C4-2B (cell line): Measurements from ENCODE around the gene PTRH1.
A peak's percentile ranks its signal among the peaks of the same experiment; 100 is the strongest.

Experiments used
- H3K27ac ChIP-seq: fragments of 450-650 bp; 2 replicates; pipeline ENCODE4 v1.5.1; 2017
- ZFX ChIP-seq: fragments of 450-650 bp; IDR thresholded peaks from 2 replicates; pipeline ENCODE4 v1.6.1; 2017
- TF ChIP-seq, protein P1 (sequence below): fragments of 450-650 bp; conservative IDR thresholded peaks from 2 replicates; pipeline ENCODE4 v1.5.1; 2017; ENCODE audit warnings: mild to moderate bottlenecking

Gene PTRH1

DNA sequence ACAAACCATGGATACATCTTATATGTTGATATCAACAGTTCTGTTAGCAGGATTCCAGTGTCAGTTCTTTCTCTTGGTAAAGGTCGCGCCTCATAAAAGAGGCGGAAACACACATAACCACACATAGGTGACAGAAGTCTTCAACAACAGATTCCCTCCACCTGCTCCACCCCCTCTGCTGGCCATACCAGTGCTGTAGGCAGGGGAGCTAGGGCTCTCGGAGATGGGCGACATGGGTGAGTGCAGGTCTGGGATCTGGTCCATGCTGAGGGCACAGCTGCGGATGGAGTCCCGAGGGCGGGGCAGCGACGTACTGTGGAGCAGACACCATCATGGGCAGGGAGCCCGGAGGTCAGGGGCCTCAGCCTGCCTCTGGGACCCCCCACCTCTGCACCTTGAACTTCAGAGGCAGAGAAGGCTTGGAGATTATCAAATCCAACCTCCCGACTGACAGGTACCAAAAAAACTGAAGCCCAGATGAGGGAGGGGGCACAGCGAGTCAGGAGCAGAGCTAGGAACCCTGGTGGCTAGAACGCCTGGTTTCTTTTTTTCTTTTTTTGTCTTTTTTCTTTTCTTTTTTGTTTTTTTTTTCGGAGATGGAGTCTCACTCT lies 31.6 kb upstream of the PTRH1 start:
- H3K27ac ChIP-seq: no peak overlapping the region
- TF ChIP-seq ZFX: no peak
- TF ChIP-seq, protein P1, sequence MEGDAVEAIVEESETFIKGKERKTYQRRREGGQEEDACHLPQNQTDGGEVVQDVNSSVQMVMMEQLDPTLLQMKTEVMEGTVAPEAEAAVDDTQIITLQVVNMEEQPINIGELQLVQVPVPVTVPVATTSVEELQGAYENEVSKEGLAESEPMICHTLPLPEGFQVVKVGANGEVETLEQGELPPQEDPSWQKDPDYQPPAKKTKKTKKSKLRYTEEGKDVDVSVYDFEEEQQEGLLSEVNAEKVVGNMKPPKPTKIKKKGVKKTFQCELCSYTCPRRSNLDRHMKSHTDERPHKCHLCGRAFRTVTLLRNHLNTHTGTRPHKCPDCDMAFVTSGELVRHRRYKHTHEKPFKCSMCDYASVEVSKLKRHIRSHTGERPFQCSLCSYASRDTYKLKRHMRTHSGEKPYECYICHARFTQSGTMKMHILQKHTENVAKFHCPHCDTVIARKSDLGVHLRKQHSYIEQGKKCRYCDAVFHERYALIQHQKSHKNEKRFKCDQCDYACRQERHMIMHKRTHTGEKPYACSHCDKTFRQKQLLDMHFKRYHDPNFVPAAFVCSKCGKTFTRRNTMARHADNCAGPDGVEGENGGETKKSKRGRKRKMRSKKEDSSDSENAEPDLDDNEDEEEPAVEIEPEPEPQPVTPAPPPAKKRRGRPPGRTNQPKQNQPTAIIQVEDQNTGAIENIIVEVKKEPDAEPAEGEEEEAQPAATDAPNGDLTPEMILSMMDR: no peak

DNA sequence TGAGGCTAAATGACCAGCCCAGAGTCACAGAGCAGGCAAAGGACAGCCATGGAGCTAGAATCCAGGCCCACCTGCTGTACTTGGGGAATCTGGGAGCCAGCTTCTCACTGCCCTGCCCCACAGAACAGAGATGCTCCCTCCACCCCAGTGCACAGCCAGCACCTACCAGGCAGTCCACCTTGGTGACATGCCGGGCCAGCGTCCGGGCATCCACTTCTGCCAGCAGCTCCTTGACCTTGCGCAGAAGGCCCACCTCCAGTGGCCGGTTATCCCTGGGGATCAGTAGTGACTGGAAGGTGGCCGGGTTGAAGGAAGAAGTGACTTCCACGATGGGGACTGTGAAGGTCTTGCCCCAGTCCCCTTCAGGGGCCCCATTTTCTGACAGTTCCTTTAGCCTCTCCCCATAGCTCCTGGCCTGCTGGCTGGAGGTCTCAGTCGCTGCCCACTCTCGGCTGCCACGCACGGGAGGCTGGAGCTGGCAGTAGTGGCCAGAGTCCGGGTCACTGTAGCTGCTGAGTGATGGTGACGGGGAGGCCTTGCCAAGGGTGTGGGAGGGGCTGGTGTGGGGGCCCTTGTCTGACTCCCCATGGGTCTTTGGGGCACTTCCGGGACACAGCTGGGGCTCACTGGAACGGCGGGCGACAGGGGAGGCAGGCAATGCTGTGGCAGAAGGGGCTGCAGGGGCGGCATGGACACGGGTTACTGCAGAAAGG lies 29.1 kb upstream of the PTRH1 start:
- TF ChIP-seq, protein P1: no peak
- no peak for TF ChIP-seq ZFX
- no peak overlapping the region for H3K27ac ChIP-seq

DNA sequence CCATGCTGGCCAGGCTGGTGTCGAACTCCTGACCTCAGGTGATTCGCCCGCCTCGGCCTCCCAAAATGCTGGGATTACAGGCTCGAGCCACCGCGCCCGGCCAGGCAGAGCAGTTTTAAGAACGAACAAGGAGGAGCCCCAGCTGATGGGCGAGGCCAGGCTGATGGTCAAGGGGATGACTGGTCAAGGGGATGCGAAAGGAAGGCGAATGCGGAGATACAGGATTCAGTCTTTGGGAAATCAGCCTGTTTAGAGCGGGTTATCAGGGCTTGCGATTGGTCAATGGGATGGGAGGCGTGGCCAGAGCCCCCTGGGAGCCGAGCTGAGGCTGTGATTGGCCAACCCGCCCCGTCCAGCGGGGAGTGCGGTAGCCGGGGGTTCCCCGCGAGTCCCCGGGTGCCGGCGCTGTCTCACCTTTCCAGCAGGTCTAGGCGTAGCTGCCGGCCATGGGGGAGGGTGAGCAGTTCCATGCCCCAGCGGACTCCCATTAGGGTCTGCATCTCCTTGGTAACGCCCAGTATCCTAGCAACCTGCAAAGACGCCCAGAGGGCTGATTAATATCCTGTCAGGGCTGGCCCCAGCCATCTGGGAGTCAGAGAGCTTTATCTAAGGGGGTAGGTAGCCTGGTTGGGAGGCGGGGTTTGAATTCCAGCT lies 27.1 kb upstream of the PTRH1 start:
- TF ChIP-seq, protein P1: no peak
- TF ChIP-seq ZFX: no peak
- no peak overlapping the region for H3K27ac ChIP-seq

DNA sequence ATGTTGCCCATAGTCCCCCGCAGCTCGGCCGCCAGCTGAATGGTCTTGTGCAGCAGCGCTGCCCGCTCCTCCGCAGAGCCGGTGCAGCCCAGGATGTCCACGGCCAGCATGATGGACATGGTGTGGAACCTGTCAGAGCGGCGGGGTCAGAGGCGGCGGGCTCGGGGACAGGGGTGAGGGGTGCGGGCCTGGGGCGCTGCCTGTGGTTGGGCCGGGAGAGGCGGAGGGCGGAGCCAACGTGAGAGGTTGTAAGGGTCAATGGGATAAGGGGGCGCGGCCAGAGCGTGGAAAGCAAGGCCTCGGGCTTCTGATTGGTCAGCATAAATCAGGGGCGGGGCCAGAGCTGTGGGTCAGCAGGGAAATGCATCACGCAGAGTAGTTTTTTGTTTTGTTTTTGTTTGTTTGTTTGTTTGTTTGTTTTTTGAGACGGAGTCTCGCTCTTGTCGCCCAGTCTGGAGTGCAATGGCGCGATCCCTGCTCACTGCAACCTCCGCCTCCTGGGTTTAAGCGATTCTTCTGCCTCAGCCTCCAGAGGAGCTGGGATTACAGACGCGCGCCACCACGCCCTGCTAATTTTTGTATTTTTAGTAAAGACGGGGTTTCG lies 26.5 kb upstream of the PTRH1 start:
- TF ChIP-seq, protein P1: no peak
- TF ChIP-seq ZFX: no peak
- no peak overlapping the region for H3K27ac ChIP-seq

DNA sequence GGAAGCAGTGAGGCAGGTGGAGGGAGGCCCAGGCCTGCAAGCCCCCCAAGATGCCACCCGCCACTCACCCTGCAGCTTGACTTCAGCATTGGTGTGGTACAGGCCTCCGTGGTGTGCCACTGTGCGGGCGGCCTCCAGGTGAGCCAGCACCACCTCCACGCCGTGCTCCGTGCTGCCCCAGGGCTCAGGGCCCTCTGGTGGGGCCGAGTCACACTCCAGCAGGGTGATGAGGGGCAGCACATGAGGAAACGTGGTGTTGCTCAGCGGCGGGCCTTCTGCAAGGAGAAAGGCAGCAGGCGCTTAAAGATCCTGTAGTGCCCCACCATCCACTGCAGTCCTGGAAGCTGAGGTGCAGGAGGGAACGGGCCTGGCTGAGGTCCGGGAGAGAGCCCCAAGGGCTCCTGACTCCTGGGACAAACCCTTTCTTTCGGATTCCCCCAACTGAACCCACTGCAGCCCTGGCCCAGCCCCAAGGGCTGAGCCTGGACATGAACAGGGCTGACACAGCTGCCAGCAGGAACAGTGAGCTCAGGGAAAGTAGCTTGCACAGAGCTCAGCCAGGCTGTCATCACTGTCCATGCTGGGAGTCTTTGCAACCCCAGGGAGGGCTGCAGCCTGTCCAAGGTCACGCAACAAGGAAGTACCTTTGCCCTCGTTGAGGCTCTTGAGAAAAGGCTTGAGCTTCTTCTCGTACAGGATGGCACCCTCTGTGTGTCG lies 24.3 kb upstream of the PTRH1 start:
- TF ChIP-seq, protein P1: no peak
- TF ChIP-seq ZFX: no peak

DNA sequence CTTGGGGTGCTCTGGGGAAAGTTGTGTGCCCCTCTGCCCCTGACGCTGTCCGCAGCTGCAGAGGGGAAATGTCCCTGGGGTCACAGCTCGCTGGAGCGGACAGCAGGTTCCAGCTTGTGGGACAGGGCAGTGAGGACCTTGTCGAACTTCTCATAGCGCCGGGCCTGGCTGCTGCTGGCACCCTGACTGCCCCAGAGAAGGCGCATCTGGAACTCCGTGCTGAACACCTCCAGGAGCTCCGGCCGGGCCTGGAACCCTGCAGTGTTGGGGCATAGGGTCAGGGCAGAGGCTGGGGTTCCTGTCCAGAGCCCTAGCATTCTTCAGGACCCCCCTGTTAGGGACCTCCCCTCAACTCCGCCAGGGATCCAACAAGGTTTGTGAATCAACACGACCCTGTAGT lies 23.2 kb upstream of the PTRH1 start:
- no peak for TF ChIP-seq ZFX
- TF ChIP-seq, protein P1: no peak
- no peak overlapping the region for H3K27ac ChIP-seq

More for the DNA sequence above, 24.3 kb upstream of the PTRH1 start:
- H3K27ac ChIP-seq: peak overlapping the region; percentile 27; the same call in 1 of the 2 replicates
